K562 (cell line): ENCODE results near the gene RHOV. TPM values are rescaled to one million over a fixed set of nuclear protein-coding genes. Genes with fewer than 3 reads are reported as not detected.

Source experiments
- ATF7 ChIP-seq: fragments of 450-650 bp; IDR thresholded peaks from 2 replicates; pipeline ENCODE4 v1.7.1; 2014; ENCODE audit warnings: mild to moderate bottlenecking, moderate library complexity
- CXXC5 ChIP-seq: fragments of 250-450 bp; sonication (Bioruptor Pico); IDR thresholded peaks from 2 replicates; pipeline ENCODE4 v1.8.0; 2022; ENCODE audit warnings: inconsistent platforms, mild to moderate bottlenecking, moderate library complexity
- ELF2 ChIP-seq: fragments of 250-450 bp; sonication (Bioruptor Pico); IDR thresholded peaks from 2 replicates; pipeline ENCODE4 v1.5.0; 2021; ENCODE audit warnings: mild to moderate bottlenecking
- ETV6 ChIP-seq, 3 experiments: fragments of 150-350 bp in 1 of 3; sonication (generic) in 1 of 3; formaldehyde crosslinking in 1 of 3; IDR thresholded peaks; 2 replicates each; pipeline versions ENCODE4 v1.6.1 to v1.8.0; 2014 to 2022; ENCODE audit warnings: borderline replicate concordance in 2 of 3, low read depth in 2 of 3, antibody characterized with exemption in 1 of 3, low read length in 1 of 3, mild to moderate bottlenecking in 1 of 3, missing genetic modification reagents in 1 of 3
- FOXJ3 ChIP-seq: sonication (generic); formaldehyde crosslinking; IDR thresholded peaks from 2 replicates; pipeline ENCODE4 v1.4.0; 2020; ENCODE audit warnings: mild to moderate bottlenecking, missing genetic modification reagents
- PHF20 ChIP-seq: fragments of 450-650 bp; IDR thresholded peaks from 2 replicates; pipeline ENCODE4 v1.6.1; 2018; ENCODE audit not compliant: partially characterized antibody
- SAFB2 ChIP-seq: fragments of 200-400 bp; formaldehyde crosslinking; IDR thresholded peaks from 2 replicates; pipeline ENCODE4 v1.6.1; 2018; ENCODE audit warnings: borderline replicate concordance, low read length, low read depth, moderate library complexity; ENCODE audit not compliant: severe bottlenecking
- TCF3 ChIP-seq: sonication (generic); formaldehyde crosslinking; IDR thresholded peaks from 2 replicates; pipeline ENCODE4 v1.4.0; 2020; ENCODE audit warnings: mild to moderate bottlenecking, missing genetic modification reagents
- ZBTB17 ChIP-seq: fragments of 450-650 bp; formaldehyde crosslinking; IDR thresholded peaks from 2 replicates; pipeline ENCODE4 v1.4.0; 2020; ENCODE audit warnings: mild to moderate bottlenecking
- ZBTB40 ChIP-seq, 2 experiments: fragments of 450-650 bp in 1 of 2; sonication (generic) in 1 of 2; formaldehyde crosslinking in 1 of 2; IDR thresholded peaks; 2 replicates each; pipeline versions ENCODE4 v1.7.1 to v1.9.0; 2016 to 2022; ENCODE audit warnings: inconsistent platforms in 1 of 2, mild to moderate bottlenecking in 1 of 2, missing genetic modification reagents in 1 of 2
- ZNF511 ChIP-seq: sonication (generic); formaldehyde crosslinking; IDR thresholded peaks from 2 replicates; pipeline ENCODE4 v1.8.0; 2022; ENCODE audit warnings: mild to moderate bottlenecking, missing genetic modification reagents
- polyA plus RNA-seq, 8 experiments: library from polyadenylated mRNA; depleted of rRNA in 4 of 8; stranded (reverse) in 5 of 8; unstranded in 3 of 8; fragments of >200 nt; fragmentation: Nextera tagmentation in 2 of 8; fragmentation: Illumina TruSeq in 1 of 8; extraction: Ambion mirVana in 2 of 8; extraction: Trizol in 1 of 8; gene quantifications; 2 replicates each; pipeline versions ENCODE4 v1.2.1 to v1.2.3, GENCODE V29; 2011 to 2014; ENCODE audit warnings: inconsistent platforms in 1 of 8, missing spikeins in 1 of 8
- total RNA-seq, 7 experiments: library from RNA; depleted of rRNA in 6 of 7; stranded (reverse); fragments of >200 nt in 6 of 7; fragmentation: Illumina TruSeq in 2 of 7; extraction: Trizol in 2 of 7; gene quantifications; 2 replicates each; pipeline versions ENCODE4 v1.2.1 to v1.2.3, GENCODE V29; 2011 to 2021; ENCODE audit warnings: low replicate concordance in 1 of 7
- TF ChIP-seq, protein P1 (sequence below): fragments of 450-650 bp; IDR thresholded peaks from one replicate; pipeline ENCODE4 v1.6.1; 2018; ENCODE audit warnings: mild to moderate bottlenecking, moderate library complexity; ENCODE audit not compliant: partially characterized antibody
- TF ChIP-seq, protein P2 (sequence below): sonication (generic); formaldehyde crosslinking; IDR thresholded peaks from 2 replicates; pipeline ENCODE4 v1.8.1; 2022; ENCODE audit warnings: missing genetic modification reagents

RHOV gene
- total and polyA plus RNA-seq, 9 of the 15 experiments (the other 6 are each of a cell fraction or from before 2014, with no cell fraction given): 0.08 to 2.0 (median 1.1) TPM

DNA sequence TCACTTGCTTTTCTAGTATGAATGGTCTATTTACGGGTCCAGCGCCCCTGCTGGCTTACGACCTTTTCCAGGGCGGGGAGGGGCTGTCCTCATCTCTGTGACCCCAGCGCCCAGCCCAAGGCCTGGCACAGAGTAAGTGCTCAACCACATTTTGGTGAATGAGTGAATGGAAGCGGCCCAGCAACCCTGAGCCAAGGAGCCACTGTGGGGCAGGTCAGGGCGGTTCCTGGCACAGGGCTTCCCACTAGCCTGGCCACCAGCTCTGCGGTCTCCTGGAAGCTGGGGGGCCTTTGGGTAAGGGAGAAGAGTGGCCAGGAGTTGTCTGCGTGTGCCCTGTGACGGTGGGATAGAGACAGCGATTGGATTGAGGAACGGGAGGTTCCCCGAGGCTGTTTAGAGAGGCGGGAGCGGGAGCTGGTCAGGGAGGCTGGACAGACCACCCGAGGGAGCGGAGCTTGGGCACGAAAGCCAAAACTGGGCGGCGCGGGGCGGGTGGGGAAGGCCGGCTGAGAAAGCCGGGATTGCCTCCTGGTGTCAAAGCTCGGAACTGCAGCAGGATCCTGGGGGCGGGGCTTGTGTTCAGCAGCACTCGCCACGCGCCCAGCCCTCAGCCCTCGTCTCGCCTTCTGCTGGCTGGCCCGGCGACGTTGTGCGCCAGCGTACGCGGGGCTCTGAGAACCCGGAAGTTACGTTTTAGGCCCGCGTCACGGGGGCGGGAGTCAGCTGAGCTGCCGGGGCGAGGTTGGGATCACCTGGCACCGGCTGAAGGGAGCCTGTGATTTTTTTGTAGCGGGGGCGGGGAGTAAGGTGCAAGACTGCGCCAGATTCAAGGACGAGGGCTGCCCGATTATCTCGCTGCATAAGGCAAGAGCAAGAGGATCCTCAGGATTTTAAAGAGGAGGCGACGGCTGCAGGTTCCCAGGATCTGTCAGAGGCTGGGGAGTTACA is 20.0 kb upstream of the RHOV start, which contains the start of gene VPS18 (continued):
- TF ChIP-seq ZBTB40 (IDR thresholded peaks at IDR 0.05) (peak; percentile 85), ZBTB40 (CRISPR knock-in tag; IDR thresholded peaks at IDR 0.05) (no peak), SAFB2 (no peak), ETV6 (IDR thresholded peaks at IDR 0.05; ENCODE audit: borderline replicate concordance in 1 of 2, low read depth in 2 of 2, low read length in 1 of 2) (no peak), ETV6 (CRISPR knock-in tag; IDR thresholded peaks at IDR 0.05; ENCODE audit: borderline replicate concordance) (no peak), PHF20 (peak; percentile 76), ATF7 (peak; percentile 84), TCF3 (CRISPR knock-in tag) (peak; percentile 8; the same call in 1 of the 2 replicates), ZNF511 (CRISPR knock-in tag) (0 out of 2 replicates have a peak, but pooled peaks have one; percentile 16), ELF2 (CRISPR knock-in tag) (peak; percentile 83), CXXC5 (CRISPR knock-in tag) (peak; percentile 94), ZBTB17 (CRISPR knock-in tag) (peak; percentile 63; the same call in 1 of the 2 replicates), FOXJ3 (no peak)
- TF ChIP-seq, protein P1, sequence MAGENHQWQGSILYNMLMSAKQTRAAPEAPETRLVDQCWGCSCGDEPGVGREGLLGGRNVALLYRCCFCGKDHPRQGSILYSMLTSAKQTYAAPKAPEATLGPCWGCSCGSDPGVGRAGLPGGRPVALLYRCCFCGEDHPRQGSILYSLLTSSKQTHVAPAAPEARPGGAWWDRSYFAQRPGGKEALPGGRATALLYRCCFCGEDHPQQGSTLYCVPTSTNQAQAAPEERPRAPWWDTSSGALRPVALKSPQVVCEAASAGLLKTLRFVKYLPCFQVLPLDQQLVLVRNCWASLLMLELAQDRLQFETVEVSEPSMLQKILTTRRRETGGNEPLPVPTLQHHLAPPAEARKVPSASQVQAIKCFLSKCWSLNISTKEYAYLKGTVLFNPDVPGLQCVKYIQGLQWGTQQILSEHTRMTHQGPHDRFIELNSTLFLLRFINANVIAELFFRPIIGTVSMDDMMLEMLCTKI: no peak
- TF ChIP-seq, protein P2, sequence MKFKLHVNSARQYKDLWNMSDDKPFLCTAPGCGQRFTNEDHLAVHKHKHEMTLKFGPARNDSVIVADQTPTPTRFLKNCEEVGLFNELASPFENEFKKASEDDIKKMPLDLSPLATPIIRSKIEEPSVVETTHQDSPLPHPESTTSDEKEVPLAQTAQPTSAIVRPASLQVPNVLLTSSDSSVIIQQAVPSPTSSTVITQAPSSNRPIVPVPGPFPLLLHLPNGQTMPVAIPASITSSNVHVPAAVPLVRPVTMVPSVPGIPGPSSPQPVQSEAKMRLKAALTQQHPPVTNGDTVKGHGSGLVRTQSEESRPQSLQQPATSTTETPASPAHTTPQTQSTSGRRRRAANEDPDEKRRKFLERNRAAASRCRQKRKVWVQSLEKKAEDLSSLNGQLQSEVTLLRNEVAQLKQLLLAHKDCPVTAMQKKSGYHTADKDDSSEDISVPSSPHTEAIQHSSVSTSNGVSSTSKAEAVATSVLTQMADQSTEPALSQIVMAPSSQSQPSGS (CRISPR knock-in tag): no peak
